Rectal smooth muscle tissue (tissue), 1 donor: ENCODE results near the gene FARP2.

ENCODE experiments used
- H3K27ac ChIP-seq: one replicate; pipeline ENCODE4 v1.7.0; 2013; ENCODE audit warnings: low read depth, low read length, inconsistent platforms
- H3K27me3 ChIP-seq: one replicate; pipeline ENCODE4 v1.7.0; 2013; ENCODE audit warnings: low read length; ENCODE audit not compliant: control insufficient read depth, insufficient read depth
- H3K36me3 ChIP-seq: one replicate; pipeline ENCODE4 v1.7.0; 2013; ENCODE audit warnings: low read length; ENCODE audit not compliant: control insufficient read depth, insufficient read depth
- H3K4me1 ChIP-seq: one replicate; pipeline ENCODE4 v1.7.0; 2013; ENCODE audit warnings: low read length; ENCODE audit not compliant: control insufficient read depth, insufficient read depth
- H3K4me3 ChIP-seq: one replicate; pipeline ENCODE4 v1.7.0; 2013; ENCODE audit warnings: low read length
- H3K9ac ChIP-seq: one replicate; pipeline ENCODE4 v1.7.0; 2013; ENCODE audit warnings: low read length

The FARP2 gene

DNA sequence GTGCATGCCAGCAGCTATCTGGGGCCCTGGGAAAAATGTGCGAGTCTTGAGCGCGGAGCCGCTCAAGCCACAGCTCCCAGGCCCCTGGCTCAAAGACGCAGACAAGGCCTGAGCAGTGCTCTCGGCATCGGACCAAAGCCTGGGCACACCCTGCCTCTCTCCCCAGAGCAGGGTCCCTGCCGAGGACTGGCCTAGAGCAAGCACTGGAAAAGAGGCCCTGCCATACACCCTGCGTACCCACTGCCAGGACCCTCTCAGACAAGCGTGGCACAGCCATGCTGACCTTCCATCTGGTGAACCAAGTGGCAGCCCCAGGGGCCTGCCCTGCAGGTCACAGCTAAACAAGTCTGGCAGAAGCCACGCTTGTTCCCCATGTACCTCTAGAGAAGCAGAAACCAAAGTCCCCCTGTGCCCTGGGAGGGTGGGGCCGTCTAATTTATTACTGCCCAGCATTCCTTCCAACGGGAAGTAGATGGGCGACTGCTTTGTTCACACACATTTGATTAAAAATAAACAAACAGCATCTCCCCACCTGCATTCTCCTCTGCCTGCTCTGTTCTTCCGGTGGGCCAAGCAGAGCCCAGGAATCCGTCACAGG lies 138.3 kb downstream of the FARP2 start:
- H3K4me3 ChIP-seq, result no peak overlapping the region
- H3K36me3 ChIP-seq, result peaks cover 31% of the 10 kb centered on the region
- no peak overlapping the region for H3K9ac ChIP-seq
- H3K27me3 ChIP-seq, result no peaks in the 10 kb centered on the region
- H3K27ac ChIP-seq, result no peak overlapping the region
- no peaks in the 10 kb centered on the region for H3K4me1 ChIP-seq

DNA sequence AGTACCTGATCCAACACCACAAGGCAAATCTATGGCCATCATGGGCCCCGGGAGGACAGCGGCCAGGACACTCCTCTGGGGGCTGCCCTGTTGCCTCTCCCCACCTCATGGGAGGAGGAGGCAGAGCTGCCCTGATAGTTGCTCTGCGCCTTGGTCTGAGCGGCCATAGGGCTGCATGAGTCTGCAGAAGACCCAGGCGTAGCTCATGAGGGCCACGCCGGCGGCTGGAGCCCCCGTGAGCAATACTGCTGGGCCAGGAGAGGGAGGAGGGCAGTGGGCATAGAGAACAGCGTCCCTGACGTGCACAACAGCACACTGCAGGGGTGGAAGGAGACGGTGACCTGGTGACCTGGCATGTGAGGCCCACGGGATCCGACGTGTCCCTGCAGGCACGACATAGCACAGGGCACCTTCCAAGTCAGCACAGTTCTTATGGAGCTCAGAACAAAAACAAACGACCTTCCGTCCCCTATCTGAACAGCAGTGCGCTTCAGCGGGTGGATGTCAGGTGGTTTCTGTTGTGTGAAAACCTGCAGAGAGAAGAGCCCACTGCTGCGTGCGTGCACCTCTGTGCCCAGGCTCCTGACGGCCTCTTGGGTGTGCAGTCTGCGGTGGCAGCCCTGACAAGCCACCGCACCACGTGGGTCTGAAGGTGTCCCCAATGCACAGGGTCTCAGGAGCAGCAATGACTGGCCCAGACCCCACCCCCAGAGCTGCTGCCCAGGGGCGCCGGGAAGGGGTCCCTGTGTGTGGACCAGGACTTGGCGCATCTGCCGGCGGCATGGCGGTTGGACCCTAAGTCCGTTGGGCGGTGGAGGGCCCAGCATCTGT lies 139.3 kb downstream of the FARP2 start:
- Histone ChIP-seq H3K27me3 (no peaks in the 10 kb centered on the region), H3K27ac (no peak overlapping the region), H3K4me3 (no peak overlapping the region), H3K4me1 (no peaks in the 10 kb centered on the region), H3K36me3 (peaks cover 31% of the 10 kb centered on the region), H3K9ac (no peak overlapping the region)

DNA sequence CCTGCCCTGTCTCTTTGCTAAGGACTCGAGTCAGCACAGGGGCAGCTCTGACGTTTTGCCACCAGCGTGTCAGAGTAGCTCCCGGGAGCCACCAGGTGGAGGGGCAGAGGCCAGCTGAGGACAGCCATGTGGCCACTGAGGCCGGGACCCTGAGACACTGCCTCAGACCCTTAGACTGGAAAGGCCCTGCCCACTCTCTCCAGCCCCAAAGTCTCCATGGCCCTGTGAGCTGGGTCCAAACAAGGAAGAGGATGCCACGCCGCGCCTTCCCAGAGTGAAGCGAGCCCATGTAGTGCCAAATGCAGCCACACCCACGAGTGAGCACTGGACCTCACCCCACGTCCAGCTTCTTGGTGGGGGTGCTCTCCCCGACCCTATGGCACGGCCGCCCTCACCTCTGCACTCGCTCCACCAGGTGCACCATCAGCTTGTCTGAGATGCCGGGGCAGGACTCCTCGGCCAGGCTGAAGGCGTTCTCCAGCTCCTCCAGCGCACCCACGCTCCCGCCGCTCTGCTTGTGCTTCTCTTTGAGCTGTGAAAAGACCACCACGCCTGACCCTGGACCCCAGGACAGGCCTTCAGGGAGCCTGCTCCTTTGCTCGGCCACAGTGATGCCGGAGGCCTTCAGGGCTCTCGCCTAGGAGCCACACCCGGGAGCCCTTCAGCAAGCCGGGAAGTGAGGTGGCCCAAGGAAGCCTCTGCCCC lies 140.1 kb downstream of the FARP2 start:
- H3K4me3 ChIP-seq, result no peak overlapping the region

DNA sequence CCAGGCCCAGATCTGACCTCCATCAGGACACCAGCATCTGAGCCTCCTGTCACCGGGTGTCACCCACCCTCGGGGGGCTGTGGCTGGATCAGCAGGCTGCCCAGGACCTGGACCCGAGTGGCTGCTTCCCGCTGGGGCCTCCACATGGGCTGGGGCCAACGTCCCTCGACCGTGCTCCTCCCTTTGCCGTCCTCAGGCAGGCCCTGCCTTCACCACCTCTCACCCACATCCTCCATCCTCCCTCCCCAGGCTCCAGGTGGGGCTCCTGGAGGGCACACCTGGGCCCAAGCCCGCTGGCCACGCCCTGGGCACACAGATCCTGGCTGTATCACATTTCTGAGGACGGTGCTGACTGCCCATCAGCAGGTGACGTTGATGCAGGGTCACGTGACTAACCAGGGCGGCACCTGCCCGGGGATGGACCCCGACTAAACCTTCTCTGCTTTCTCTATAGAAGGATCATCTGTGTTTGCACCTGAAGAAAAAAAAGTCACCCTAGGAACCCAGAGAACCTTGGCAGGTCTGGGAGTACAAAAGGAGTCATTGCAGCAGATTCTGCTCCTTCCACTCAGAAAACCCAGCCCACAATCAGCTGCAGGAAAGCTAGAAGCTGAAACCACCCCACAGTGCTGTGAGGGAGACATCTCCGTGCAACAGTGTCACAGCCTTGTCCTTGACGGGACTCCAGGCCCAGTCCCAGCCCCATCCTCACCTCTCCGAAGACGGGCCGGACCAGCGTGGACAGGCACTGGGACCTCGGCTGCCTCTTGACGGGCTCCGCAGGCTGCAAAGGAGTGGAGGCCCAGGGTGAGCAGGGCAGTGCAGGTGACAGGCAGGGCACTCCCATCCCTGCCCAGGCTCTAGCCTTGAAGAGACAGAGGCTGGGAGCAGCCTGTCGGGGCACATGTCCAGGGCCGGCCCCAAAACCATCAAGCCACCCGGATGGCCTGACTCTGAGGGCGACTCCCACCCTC lies 141.1 kb downstream of the FARP2 start:
- no peaks in the 10 kb centered on the region for H3K27me3 ChIP-seq
- no peak overlapping the region for H3K4me3 ChIP-seq
- no peak overlapping the region for H3K9ac ChIP-seq
- H3K4me1 ChIP-seq, result no peaks in the 10 kb centered on the region
- H3K36me3 ChIP-seq, result peaks cover 30% of the 10 kb centered on the region
- no peak overlapping the region for H3K27ac ChIP-seq

More for the DNA sequence above, 140.1 kb downstream of the FARP2 start:
- Histone ChIP-seq H3K4me1 (no peaks in the 10 kb centered on the region), H3K36me3 (peaks cover 30% of the 10 kb centered on the region), H3K9ac (no peak overlapping the region), H3K27ac (no peak overlapping the region), H3K27me3 (no peaks in the 10 kb centered on the region)

DNA sequence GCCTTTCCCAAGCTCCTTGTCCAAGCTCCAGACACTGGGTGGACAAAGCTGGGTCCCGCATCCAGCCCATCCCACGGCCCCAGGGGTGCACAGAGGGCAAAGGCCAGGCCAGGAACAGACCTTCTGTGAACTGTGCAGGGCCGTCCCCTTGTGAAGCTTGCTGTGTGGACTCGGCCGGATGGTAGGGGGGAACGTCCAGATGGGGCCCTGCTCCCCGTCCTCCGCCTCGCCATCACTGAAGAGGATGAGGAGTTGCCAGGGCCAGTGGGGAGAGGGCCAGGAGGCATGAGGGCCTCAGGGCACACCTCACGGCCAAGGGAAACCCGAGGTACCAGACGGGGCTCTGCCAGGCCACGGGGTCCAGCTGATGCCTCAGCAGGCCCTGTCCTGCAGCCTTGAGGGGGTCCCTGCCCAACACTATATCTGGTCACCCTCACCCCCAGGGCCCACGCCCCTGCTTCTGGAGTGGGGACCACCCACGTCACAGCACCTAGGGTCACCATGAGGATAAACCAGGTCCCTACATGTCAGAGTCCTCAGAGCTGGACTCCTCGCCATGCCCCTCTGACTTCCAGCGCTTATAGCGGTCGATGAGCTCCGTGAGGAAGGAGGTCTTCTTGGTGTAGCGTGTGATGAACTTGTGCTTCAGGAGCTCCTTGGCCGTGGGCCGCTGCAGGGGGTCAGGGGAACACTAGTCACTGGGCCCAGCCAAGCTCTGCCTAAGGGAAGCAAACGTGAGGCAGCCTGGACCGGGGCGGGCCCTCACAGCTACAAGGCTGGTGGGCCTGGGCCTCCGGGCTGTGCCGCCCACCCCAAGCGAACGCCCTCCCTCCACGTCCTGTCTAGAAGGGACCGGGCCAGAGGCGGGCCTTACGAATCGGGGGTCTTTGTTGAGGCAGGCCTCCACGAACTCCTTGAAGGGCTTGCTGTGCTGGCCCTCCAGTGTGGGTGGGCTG lies 142.3 kb downstream of the FARP2 start:
- Histone ChIP-seq H3K4me1 (no peaks in the 10 kb centered on the region), H3K27ac (no peak overlapping the region), H3K36me3 (peaks cover 19% of the 10 kb centered on the region), H3K27me3 (no peaks in the 10 kb centered on the region), H3K9ac (no peak overlapping the region), H3K4me3 (no peak overlapping the region)

DNA sequence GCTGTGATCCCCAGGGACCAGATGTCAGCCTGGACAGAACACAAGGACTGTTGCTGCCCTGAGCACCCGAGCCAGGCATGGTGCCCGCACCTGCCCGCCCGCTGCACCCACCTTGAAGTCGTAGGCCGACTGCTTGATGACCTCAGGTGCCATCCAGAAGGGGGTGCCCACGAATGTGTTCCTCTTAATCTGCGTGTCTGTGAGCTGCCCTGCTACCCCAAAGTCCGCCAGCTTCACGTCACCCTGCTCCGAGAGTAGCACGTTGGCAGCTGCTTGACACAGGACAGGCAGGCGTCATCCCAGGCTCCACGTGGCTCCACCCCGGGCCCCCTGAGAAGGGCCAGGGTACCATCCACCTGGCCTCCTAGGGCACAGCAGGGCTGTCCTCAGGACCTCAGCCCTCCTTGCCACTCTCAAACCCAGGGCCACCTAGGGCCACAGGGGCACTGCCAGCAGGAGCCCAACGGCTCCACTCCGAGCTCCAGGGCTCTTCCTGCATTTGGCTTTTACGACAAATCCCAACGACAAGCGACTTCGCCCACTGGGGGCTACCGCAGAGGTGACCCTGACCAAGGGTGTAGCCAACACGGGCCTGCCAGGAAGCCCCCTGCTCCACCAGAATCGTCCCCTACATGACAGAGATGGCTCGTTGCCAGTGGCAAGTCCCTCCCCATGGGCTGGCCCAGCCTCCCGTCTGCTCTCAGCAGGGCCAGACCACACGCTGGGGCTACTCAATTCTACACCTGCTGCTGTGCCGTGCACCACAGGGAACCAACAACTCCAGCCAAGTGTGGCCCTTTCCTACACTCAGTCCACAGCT lies 143.3 kb downstream of the FARP2 start:
- Histone ChIP-seq H3K36me3 (peaks cover 20% of the 10 kb centered on the region), H3K27me3 (no peaks in the 10 kb centered on the region), H3K9ac (no peak overlapping the region), H3K4me1 (no peaks in the 10 kb centered on the region), H3K27ac (no peak overlapping the region), H3K4me3 (no peak overlapping the region)

DNA sequence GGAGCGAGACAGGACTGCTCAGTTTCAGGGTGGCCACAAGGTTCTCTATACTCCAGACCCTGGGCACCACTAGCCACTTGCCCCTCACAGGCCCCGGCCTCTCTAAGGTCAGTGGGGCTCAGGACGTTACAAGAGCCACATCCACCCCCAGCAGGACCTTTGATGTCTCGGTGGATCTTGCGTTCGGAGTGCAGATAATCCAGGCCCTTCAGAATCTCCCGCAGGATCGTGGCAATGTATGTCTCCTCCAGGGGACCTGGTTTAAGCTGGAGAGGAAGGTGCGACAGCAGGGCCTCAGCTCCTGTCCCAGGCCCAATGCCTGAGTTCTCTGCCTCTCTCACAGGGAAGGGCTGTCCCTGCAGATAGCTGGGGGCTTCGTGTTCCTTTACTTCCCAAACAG lies 143.9 kb downstream of the FARP2 start:
- Histone ChIP-seq H3K9ac (no peak overlapping the region), H3K27me3 (no peaks in the 10 kb centered on the region), H3K27ac (no peak overlapping the region), H3K4me3 (no peak overlapping the region), H3K36me3 (peaks cover 19% of the 10 kb centered on the region), H3K4me1 (no peaks in the 10 kb centered on the region)

DNA sequence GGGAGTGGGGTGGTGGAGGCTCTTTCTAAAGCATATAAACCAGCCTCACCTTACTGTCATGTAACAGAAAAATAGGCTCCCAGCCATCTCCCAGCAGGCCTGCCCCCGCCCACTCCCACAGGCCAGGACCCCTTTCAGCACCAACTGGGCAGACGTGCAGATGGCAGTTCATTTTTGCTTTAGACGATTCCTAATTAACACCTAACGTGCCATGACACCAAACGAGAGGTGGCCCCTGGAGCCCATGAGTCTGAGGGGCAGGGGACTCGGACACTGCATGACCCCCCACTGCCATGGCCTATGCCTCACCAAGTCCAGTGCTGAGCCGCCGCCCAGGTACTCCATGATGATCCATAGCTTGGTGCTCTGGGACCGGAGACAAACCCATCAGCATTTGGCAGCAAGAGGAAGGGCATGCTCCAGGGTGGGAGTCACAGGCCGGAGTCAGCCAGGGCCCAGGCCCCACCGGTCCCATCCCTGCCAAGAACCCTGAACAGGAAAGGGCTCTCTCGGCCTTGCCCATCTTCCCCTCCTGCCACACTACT lies 144.4 kb downstream of the FARP2 start:
- H3K9ac ChIP-seq, result no peak overlapping the region
- no peak overlapping the region for H3K4me3 ChIP-seq

DNA sequence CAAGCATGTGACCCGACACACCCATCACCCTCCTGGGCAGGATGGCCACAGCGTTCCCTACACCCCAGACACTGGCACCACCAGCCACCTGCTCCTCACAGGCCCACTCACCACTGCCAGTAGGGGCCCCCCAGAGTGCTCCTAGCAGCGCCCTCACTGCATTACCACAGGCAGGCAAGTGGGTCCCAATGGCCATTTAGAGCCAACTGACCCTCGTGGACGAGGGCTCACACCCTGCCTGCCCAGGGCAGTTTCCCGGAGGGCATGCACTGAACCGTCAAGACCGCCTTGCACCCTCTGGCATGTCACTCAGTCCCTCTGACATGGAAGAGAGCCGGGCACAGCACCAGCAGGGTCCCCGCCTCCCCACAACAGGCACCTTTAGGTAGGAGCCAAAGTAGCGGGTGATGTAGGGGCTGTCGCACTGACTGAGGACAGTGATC lies 145.0 kb downstream of the FARP2 start:
- Histone ChIP-seq H3K36me3 (peaks cover 13% of the 10 kb centered on the region), H3K27me3 (no peaks in the 10 kb centered on the region), H3K4me3 (no peak overlapping the region), H3K27ac (no peak overlapping the region), H3K4me1 (no peaks in the 10 kb centered on the region), H3K9ac (no peak overlapping the region)

More for the DNA sequence above, 144.4 kb downstream of the FARP2 start:
- no peak overlapping the region for H3K27ac ChIP-seq
- peaks cover 15% of the 10 kb centered on the region for H3K36me3 ChIP-seq
- H3K27me3 ChIP-seq, result no peaks in the 10 kb centered on the region
- H3K4me1 ChIP-seq, result no peaks in the 10 kb centered on the region

DNA sequence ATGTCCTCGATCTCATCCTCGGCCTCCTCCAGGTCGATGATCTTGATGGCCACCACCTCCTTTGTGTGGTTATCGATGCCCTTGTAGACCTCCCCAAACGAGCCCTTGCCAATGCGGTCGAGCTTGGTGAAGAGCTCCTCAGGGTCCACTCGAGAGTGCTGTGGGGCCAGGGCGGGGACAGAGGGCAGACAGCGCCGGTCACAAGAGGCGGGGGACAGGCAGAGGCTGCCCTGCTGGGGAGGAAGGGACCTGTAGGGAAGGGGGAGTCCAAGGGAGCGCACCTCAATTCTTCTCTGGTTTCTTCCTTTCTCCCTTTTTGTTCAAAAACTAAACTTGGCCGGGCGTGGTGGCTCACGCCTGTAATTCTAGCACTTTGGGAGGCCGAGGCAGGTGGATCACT lies 145.5 kb downstream of the FARP2 start:
- no peak overlapping the region for H3K27ac ChIP-seq
- no peak overlapping the region for H3K9ac ChIP-seq
- H3K36me3 ChIP-seq, result peaks cover 8% of the 10 kb centered on the region
- H3K4me3 ChIP-seq, result no peak overlapping the region
- H3K4me1 ChIP-seq, result no peaks in the 10 kb centered on the region
- H3K27me3 ChIP-seq, result no peaks in the 10 kb centered on the region
